GM18507 (cell line): Measurements from ENCODE around the gene SIK3.
A peak's percentile ranks its signal among the peaks of the same experiment; 100 is the strongest.

ENCODE experiments used
- DNase-seq: peaks from one replicate; pipeline ENCODE4 v3.0.0; 2011; ENCODE audit warnings: low read depth; ENCODE audit not compliant: insufficient read length; ENCODE audit errors: extremely low spot score
- FAIRE-seq: peaks from 2 replicates; lab custom pipeline; 2011; peaks lifted over from hg19 to GRCh38; lab: Jason Lieb, UNC

SIK3 gene

GRCh38 chr11:116984186-116984585 is 114.0 kb downstream of the SIK3 start:
- no peak for DNase-seq
- no peak for FAIRE-seq

GRCh38 chr11:116981266-116981885 is 116.9 kb downstream of the SIK3 start:
- no peak for DNase-seq
- peak; percentile 9 for FAIRE-seq

- DNase-seq (peak; percentile 15), FAIRE-seq (peak; percentile 93)
These were observed 118.0 kb downstream of the SIK3 start for GRCh38 chr11:116980136-116980793.

- FAIRE-seq (no peak), DNase-seq (no peak)
These were observed 121.2 kb downstream of the SIK3 start for GRCh38 chr11:116976941-116977570.

GRCh38 chr11:116975661-116976060 is 122.6 kb downstream of the SIK3 start:
- FAIRE-seq = no peak

GRCh38 chr11:116973270-116973669 is 125.0 kb downstream of the SIK3 start:
- DNase-seq = no peak
- FAIRE-seq = no peak

More at GRCh38 chr11:116975661-116976060, 122.6 kb downstream of the SIK3 start:
- no peak for DNase-seq

GRCh38 chr11:116972691-116973090 is 125.5 kb downstream of the SIK3 start:
- no peak for FAIRE-seq
- DNase-seq = no peak

GRCh38 chr11:116970485-116971292 is 127.5 kb downstream of the SIK3 start:
- FAIRE-seq (no peak), DNase-seq (no peak)

- DNase-seq (no peak), FAIRE-seq (no peak)
These were observed 128.5 kb downstream of the SIK3 start for GRCh38 chr11:116969694-116970093.

GRCh38 chr11:116964269-116964668 is 134.0 kb downstream of the SIK3 start:
- FAIRE-seq (no peak), DNase-seq (no peak)

GRCh38 chr11:116963813-116964212 is 134.4 kb downstream of the SIK3 start:
- FAIRE-seq = no peak
- DNase-seq = no peak

GRCh38 chr11:116962108-116962507 is 136.1 kb downstream of the SIK3 start:
- DNase-seq (no peak), FAIRE-seq (no peak)

GRCh38 chr11:116960930-116961329 is 137.3 kb downstream of the SIK3 start:
- FAIRE-seq (no peak), DNase-seq (no peak)

- FAIRE-seq (no peak), DNase-seq (no peak)
These were observed 140.0 kb downstream of the SIK3 start for GRCh38 chr11:116958246-116958645.

- DNase-seq (no peak), FAIRE-seq (no peak)
These were observed 142.3 kb downstream of the SIK3 start for GRCh38 chr11:116955949-116956348.

- FAIRE-seq (no peak), DNase-seq (no peak)
These were observed 142.7 kb downstream of the SIK3 start for GRCh38 chr11:116955548-116955947.

- no peak for FAIRE-seq
- DNase-seq = no peak
These were observed 144.5 kb downstream of the SIK3 start for GRCh38 chr11:116953530-116954285.

- no peak for FAIRE-seq
- no peak for DNase-seq
These were observed 146.5 kb downstream of the SIK3 start for GRCh38 chr11:116951762-116952161.

GRCh38 chr11:116950210-116950609 is 148.0 kb downstream of the SIK3 start:
- no peak for FAIRE-seq
- DNase-seq = no peak
